AG04449 (cell line): ENCODE results near the gene BAHCC1.

Experiments used
- CTCF ChIA-PET: fragments of 350-600 bp; formaldehyde crosslinking; extraction: SDS; loops from one replicate; lab custom pipeline; 2021; ENCODE audit warnings: antibody characterized with exemption; lab: Yijun Ruan, JAX
- POLR2A ChIA-PET: fragments of 400-600, 350-600 bp; formaldehyde crosslinking; extraction: SDS; loops from one replicate; lab custom pipeline; 2020; ENCODE audit warnings: antibody characterized with exemption, inconsistent platforms; lab: Yijun Ruan, JAX
- DNase-seq: peaks from one replicate; pipeline ENCODE4 v3.0.0-alpha.2; 2010; ENCODE audit warnings: low read depth, low spot score
- H3K4me3 ChIP-seq: 2 replicates; pipeline ENCODE4 v1.5.1; 2011; ENCODE audit warnings: low read depth, mild to moderate bottlenecking, control low read depth, low read length
- CTCF ChIP-seq: IDR thresholded peaks from one replicate; pipeline ENCODE4 v1.5.1; 2011; ENCODE audit warnings: mild to moderate bottlenecking, moderate library complexity, low read length, control low read depth, inconsistent platforms; ENCODE audit not compliant: insufficient read depth; ENCODE audit errors: missing control alignments

BAHCC1 gene

GRCh38 chr17:81385320-81386111, 9.7 kb upstream of the BAHCC1 start:
- DNase-seq = no peak
- H3K4me3 ChIP-seq = no peak overlapping the region
- no peak for TF ChIP-seq CTCF
- ChIA-PET POLR2A (interaction anchor here (1.1 to 2.0 kb wide), 3 partner anchors 9 to 99 kb away, joined by 3 to 5 read pairs (median 3); partner anchors contain the start of gene BAHCC1), CTCF (interaction anchor here (0.7 to 2.5 kb wide), 4 partner anchors 13 to 99 kb away, joined by 3 to 14 read pairs (median 3); no protein-coding TSS in a partner anchor)

- CTCF ChIA-PET = interaction anchor here (2.5 kb wide), 1 partner anchor 13 kb away, joined by 14 read pairs; no protein-coding TSS in a partner anchor
- no peak for TF ChIP-seq CTCF
- POLR2A ChIA-PET = interaction anchor here (1.1 to 2.0 kb wide), 2 partner anchors 9 to 98 kb away, joined by 3 to 5 read pairs; partner anchors contain the start of gene BAHCC1
- no peak for DNase-seq
- H3K4me3 ChIP-seq = peak overlapping the region; percentile 68
Measured at GRCh38 chr17:81386141-81386645, 9.1 kb upstream of the BAHCC1 start.

- peak overlapping the region; percentile 68 for H3K4me3 ChIP-seq
- CTCF ChIA-PET = no interaction called here
- POLR2A ChIA-PET = no interaction called here
- TF ChIP-seq CTCF = no peak
- DNase-seq = no peak
Measured at GRCh38 chr17:81386646-81387099, 8.6 kb upstream of the BAHCC1 start.

GRCh38 chr17:81387100-81388090, 7.9 kb upstream of the BAHCC1 start:
- H3K4me3 ChIP-seq = peak overlapping the region; percentile 68
- CTCF ChIA-PET = no interaction called here
- no peak for DNase-seq
- POLR2A ChIA-PET = no interaction called here
- TF ChIP-seq CTCF = no peak

- no peak overlapping the region for H3K4me3 ChIP-seq
- DNase-seq = no peak
- no peak for TF ChIP-seq CTCF
- CTCF ChIA-PET = no interaction called here
- POLR2A ChIA-PET = no interaction called here
Measured at GRCh38 chr17:81388091-81388611, 7.1 kb upstream of the BAHCC1 start.
